Measurements from ENCODE around the gene RP2. TPM values are rescaled to one million over a fixed set of nuclear protein-coding genes. Genes with fewer than 3 reads are reported as not detected.

RP2 gene
- total and polyA plus RNA-seq, 9 of the 15 experiments (the other 6 are each of a cell fraction or from before 2014, with no cell fraction given) = 2.0 to 6.9 (median 3.5) TPM

DNA sequence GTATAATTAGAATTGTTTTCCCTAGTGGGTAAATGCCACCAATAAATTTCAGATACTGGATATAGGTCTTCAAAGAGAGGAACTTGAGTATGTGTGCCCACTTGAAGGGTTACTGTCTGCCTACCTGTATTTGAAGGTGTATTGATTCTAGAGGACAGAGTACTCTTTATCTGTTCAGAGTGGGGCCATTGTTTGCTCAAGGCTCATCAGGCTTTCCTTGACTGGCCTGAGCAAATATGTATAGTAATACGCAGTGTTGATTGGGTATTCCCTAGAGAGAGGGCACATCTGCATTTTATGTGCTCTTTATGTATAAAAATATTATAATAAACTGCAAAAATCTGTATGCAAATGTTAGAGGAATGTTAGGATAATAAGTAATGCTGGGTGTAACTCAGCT lies 23.7 kb downstream of the RP2 start (continued):
- TF ChIP-seq STAT6 (CRISPR knock-in tag; IDR thresholded peaks at IDR 0.05) (no peak), TARDBP (IDR thresholded peaks at IDR 0.05) (no peak), ZNF589 (CRISPR knock-in tag; IDR thresholded peaks at IDR 0.05; ENCODE audit: low read depth) (no peak), SMAD4 (CRISPR knock-in tag; conservative IDR thresholded peaks at IDR 0.05) (no peak), THAP7 (CRISPR knock-in tag; IDR thresholded peaks at IDR 0.05) (no peak), SFPQ (IDR thresholded peaks at IDR 0.05; ENCODE audit: low read depth, low read length) (no peak), HSF4 (CRISPR knock-in tag; IDR thresholded peaks at IDR 0.05; ENCODE audit: borderline replicate concordance) (no peak)
- TF ChIP-seq, protein P1, sequence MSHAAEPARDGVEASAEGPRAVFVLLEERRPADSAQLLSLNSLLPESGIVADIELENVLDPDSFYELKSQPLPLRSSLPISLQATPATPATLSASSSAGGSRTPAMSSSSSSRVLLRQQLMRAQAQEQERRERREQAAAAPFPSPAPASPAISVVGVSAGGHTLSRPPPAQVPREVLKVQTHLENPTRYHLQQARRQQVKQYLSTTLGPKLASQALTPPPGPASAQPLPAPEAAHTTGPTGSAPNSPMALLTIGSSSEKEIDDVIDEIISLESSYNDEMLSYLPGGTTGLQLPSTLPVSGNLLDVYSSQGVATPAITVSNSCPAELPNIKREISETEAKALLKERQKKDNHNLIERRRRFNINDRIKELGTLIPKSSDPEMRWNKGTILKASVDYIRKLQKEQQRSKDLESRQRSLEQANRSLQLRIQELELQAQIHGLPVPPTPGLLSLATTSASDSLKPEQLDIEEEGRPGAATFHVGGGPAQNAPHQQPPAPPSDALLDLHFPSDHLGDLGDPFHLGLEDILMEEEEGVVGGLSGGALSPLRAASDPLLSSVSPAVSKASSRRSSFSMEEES (CRISPR knock-in tag; IDR thresholded peaks at IDR 0.05) = no peak
- TF ChIP-seq, protein P2, sequence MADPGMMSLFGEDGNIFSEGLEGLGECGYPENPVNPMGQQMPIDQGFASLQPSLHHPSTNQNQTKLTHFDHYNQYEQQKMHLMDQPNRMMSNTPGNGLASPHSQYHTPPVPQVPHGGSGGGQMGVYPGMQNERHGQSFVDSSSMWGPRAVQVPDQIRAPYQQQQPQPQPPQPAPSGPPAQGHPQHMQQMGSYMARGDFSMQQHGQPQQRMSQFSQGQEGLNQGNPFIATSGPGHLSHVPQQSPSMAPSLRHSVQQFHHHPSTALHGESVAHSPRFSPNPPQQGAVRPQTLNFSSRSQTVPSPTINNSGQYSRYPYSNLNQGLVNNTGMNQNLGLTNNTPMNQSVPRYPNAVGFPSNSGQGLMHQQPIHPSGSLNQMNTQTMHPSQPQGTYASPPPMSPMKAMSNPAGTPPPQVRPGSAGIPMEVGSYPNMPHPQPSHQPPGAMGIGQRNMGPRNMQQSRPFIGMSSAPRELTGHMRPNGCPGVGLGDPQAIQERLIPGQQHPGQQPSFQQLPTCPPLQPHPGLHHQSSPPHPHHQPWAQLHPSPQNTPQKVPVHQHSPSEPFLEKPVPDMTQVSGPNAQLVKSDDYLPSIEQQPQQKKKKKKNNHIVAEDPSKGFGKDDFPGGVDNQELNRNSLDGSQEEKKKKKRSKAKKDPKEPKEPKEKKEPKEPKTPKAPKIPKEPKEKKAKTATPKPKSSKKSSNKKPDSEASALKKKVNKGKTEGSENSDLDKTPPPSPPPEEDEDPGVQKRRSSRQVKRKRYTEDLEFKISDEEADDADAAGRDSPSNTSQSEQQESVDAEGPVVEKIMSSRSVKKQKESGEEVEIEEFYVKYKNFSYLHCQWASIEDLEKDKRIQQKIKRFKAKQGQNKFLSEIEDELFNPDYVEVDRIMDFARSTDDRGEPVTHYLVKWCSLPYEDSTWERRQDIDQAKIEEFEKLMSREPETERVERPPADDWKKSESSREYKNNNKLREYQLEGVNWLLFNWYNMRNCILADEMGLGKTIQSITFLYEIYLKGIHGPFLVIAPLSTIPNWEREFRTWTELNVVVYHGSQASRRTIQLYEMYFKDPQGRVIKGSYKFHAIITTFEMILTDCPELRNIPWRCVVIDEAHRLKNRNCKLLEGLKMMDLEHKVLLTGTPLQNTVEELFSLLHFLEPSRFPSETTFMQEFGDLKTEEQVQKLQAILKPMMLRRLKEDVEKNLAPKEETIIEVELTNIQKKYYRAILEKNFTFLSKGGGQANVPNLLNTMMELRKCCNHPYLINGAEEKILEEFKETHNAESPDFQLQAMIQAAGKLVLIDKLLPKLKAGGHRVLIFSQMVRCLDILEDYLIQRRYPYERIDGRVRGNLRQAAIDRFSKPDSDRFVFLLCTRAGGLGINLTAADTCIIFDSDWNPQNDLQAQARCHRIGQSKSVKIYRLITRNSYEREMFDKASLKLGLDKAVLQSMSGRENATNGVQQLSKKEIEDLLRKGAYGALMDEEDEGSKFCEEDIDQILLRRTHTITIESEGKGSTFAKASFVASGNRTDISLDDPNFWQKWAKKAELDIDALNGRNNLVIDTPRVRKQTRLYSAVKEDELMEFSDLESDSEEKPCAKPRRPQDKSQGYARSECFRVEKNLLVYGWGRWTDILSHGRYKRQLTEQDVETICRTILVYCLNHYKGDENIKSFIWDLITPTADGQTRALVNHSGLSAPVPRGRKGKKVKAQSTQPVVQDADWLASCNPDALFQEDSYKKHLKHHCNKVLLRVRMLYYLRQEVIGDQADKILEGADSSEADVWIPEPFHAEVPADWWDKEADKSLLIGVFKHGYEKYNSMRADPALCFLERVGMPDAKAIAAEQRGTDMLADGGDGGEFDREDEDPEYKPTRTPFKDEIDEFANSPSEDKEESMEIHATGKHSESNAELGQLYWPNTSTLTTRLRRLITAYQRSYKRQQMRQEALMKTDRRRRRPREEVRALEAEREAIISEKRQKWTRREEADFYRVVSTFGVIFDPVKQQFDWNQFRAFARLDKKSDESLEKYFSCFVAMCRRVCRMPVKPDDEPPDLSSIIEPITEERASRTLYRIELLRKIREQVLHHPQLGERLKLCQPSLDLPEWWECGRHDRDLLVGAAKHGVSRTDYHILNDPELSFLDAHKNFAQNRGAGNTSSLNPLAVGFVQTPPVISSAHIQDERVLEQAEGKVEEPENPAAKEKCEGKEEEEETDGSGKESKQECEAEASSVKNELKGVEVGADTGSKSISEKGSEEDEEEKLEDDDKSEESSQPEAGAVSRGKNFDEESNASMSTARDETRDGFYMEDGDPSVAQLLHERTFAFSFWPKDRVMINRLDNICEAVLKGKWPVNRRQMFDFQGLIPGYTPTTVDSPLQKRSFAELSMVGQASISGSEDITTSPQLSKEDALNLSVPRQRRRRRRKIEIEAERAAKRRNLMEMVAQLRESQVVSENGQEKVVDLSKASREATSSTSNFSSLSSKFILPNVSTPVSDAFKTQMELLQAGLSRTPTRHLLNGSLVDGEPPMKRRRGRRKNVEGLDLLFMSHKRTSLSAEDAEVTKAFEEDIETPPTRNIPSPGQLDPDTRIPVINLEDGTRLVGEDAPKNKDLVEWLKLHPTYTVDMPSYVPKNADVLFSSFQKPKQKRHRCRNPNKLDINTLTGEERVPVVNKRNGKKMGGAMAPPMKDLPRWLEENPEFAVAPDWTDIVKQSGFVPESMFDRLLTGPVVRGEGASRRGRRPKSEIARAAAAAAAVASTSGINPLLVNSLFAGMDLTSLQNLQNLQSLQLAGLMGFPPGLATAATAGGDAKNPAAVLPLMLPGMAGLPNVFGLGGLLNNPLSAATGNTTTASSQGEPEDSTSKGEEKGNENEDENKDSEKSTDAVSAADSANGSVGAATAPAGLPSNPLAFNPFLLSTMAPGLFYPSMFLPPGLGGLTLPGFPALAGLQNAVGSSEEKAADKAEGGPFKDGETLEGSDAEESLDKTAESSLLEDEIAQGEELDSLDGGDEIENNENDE (IDR thresholded peaks at IDR 0.05; ENCODE audit: low read depth, low read length) = no peak

Data from K562 (cell line).